Osteoblast (primary cell): Measurements from ENCODE around the gene ENOX1. TPM values are rescaled to one million over a fixed set of nuclear protein-coding genes. Genes with fewer than 3 reads are reported as not detected.
A peak's percentile ranks its signal among the peaks of the same experiment; 100 is the strongest.

Experiments
- DNase-seq: peaks from one replicate; pipeline ENCODE4 v3.0.0; 2011; ENCODE audit warnings: low spot score, mixed read lengths; ENCODE audit not compliant: insufficient read length; ENCODE audit errors: missing footprints
- H2AFZ ChIP-seq: 2 replicates; pipeline ENCODE4 v1.6.0; 2011; ENCODE audit warnings: mild to moderate bottlenecking, low read length
- H3K27ac ChIP-seq: 2 replicates; pipeline ENCODE4 v1.5.1; 2011; ENCODE audit warnings: mild to moderate bottlenecking, low read depth, low read length, moderate library complexity
- H3K27me3 ChIP-seq: 2 replicates; pipeline ENCODE4 v1.6.0; 2012; ENCODE audit warnings: mild to moderate bottlenecking, control low read depth, inconsistent platforms, low read length, moderate library complexity; ENCODE audit not compliant: insufficient read depth
- H3K36me3 ChIP-seq: 2 replicates; pipeline ENCODE4 v1.5.1; 2011; ENCODE audit warnings: mild to moderate bottlenecking, low read length, control low read depth, moderate library complexity; ENCODE audit not compliant: insufficient read depth
- H3K4me1 ChIP-seq: 2 replicates; pipeline ENCODE4 v1.5.1; 2011; ENCODE audit warnings: mild to moderate bottlenecking, low read length, control low read depth, moderate library complexity; ENCODE audit not compliant: insufficient read depth
- H3K4me2 ChIP-seq: 2 replicates; pipeline ENCODE4 v1.6.0; 2011; ENCODE audit warnings: mild to moderate bottlenecking, low read length; ENCODE audit not compliant: insufficient read depth
- H3K4me3 ChIP-seq: fragments of 200-600 bp; sonication (generic); 3 replicates; pipeline ENCODE4 v1.5.1; 2012; ENCODE audit warnings: mild to moderate bottlenecking, low read length, inconsistent platforms; ENCODE audit not compliant: insufficient read depth
- H3K79me2 ChIP-seq: 2 replicates; pipeline ENCODE4 v1.6.0; 2012; ENCODE audit warnings: mild to moderate bottlenecking, low read length, control low read depth, inconsistent platforms; ENCODE audit not compliant: insufficient read depth
- H3K9me3 ChIP-seq: 2 replicates; pipeline ENCODE4 v1.5.1; 2011; ENCODE audit warnings: low read depth, low read length, control low read depth
- H4K20me1 ChIP-seq: 2 replicates; pipeline ENCODE4 v1.6.0; 2012; ENCODE audit warnings: mild to moderate bottlenecking, low read length, control low read depth; ENCODE audit not compliant: insufficient read depth
- CTCF ChIP-seq: IDR thresholded peaks from 2 replicates; pipeline ENCODE4 v1.5.1; 2011; ENCODE audit warnings: mild to moderate bottlenecking, low read depth, low read length, moderate library complexity; ENCODE audit errors: extremely low read depth
- total RNA-seq: library from RNA; depleted of rRNA; stranded (reverse); fragments of >200 nt; gene quantifications from 2 replicates; pipeline ENCODE4 v1.2.3, GENCODE V29; 2012

The ENOX1 gene
- total RNA-seq, 1 donor, result 5.4 TPM

DNA sequence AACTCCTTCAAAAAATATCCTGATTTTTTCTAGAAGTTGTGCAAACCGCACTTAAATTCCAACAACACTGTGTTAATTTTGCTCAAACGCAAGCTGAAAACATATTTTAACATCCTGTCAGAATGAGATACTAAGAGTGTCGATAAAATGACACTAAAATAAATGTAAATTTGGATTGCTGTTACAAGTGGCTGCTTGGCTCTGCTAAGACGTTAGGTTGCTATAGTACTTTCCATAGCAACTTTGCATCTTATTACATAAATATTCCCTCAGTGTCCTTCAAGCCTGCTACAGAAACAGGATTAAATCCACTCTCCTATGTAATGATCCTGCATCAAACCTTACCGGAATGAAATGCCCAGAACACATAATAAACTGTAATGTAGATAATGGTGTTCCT lies 471.2 kb downstream of the ENOX1 start:
- DNase-seq, result no peak
- TF ChIP-seq CTCF, result no peak
- no peaks in the 10 kb centered on the region for H3K9me3 ChIP-seq
- H3K4me1 ChIP-seq, result peaks cover 11% of the 10 kb centered on the region
- H3K79me2 ChIP-seq, result no peaks in the 10 kb centered on the region
- no peaks in the 10 kb centered on the region for H4K20me1 ChIP-seq
- H3K36me3 ChIP-seq, result no peaks in the 10 kb centered on the region
- no peak overlapping the region for H3K4me3 ChIP-seq
- no peak overlapping the region for H3K27ac ChIP-seq
- H3K27me3 ChIP-seq, result no peaks in the 10 kb centered on the region
- no peak overlapping the region for H3K4me2 ChIP-seq
- H2AFZ ChIP-seq, result no peak overlapping the region

DNA sequence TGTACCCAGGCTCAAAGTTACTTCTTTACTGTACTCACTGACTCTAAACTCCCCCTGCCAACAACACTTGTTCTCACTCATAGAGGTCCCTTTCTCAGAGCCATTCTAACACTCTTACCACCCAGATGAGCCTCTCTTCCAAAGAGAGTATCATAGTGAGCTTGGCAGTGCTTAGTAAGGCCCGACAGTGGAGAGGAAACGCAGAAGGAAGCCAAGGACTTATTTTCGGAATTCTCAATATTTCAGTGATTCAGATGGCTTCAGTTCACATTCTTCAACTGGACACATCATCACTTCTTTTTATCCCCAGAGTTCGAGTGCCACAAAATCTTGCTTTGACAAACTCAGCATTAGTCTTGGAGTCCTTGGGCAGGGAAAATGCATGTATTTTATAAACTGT lies 477.5 kb downstream of the ENOX1 start:
- Histone ChIP-seq H3K27me3 (no peaks in the 10 kb centered on the region), H3K4me2 (no peak overlapping the region), H3K4me1 (peaks cover 8% of the 10 kb centered on the region), H2AFZ (peak overlapping the region; percentile 49), H4K20me1 (no peaks in the 10 kb centered on the region), H3K4me3 (no peak overlapping the region), H3K36me3 (no peaks in the 10 kb centered on the region), H3K79me2 (no peaks in the 10 kb centered on the region), H3K9me3 (no peaks in the 10 kb centered on the region), H3K27ac (no peak overlapping the region)
- TF ChIP-seq CTCF, result no peak
- DNase-seq, result no peak

DNA sequence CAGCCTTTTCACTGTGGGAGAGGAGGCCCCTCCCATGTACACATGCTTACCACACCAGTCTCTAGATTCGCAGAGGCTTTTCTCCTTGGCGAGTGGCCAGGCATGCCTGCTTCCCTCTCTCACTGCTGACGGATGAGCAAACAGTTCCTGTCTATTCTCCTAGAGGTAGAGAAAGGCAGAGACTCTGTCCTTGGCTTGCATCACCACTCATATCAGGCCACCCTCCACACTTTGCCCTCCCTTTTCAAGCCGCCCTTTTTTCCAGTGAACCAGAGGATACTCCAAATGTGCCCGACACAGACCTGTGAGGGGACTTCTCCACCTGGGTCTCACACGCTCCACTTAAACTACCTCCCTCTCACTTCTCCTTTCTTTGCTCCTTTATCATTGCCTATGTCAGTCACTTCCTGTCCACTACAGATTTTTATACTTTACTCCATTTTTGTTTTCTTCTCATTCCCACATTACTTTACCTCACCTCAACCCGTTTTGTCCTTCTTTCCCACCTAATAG lies 478.8 kb downstream of the ENOX1 start:
- no peak overlapping the region for H2AFZ ChIP-seq
- no peaks in the 10 kb centered on the region for H4K20me1 ChIP-seq
- no peaks in the 10 kb centered on the region for H3K27me3 ChIP-seq
- no peak overlapping the region for H3K27ac ChIP-seq
- peak; percentile 72 for DNase-seq
- H3K36me3 ChIP-seq, result no peaks in the 10 kb centered on the region
- peaks cover 14% of the 10 kb centered on the region for H3K4me1 ChIP-seq
- H3K4me2 ChIP-seq, result no peak overlapping the region
- no peaks in the 10 kb centered on the region for H3K79me2 ChIP-seq
- no peak for TF ChIP-seq CTCF
- H3K9me3 ChIP-seq, result no peaks in the 10 kb centered on the region
- no peak overlapping the region for H3K4me3 ChIP-seq

DNA sequence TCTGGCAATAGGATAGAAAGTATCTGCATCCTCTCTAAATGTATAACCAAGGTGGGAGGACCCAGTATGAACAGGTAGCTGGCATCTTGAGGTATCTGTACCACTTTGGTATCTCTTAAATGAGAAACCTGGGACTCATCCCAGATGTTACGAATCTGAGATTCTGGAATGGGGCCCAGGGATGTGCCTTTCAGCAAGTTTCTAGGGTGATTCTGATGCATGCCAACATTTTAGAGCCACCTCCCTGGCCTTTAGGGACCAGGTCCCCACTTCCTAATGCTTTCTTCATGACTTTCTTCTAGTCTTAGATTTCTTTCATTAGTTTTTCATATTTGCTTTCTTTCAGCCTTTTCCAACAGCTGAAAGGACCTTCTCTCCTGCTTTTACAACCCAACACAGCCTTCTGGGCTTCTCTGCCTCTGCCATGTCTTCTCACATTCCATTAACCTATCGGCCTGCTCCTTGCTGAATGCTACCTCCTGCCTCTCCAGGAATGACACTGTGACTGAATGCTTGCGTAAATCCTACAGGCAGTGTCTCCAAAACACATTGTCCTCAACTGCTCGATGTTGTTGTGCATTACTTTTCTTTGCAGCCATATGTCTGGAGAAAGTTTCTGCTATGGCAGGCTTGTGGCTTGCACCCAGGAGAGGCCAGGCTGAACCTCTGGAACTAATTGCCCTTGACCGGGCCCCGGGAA lies 479.4 kb downstream of the ENOX1 start:
- no peak overlapping the region for H2AFZ ChIP-seq
- H4K20me1 ChIP-seq, result no peaks in the 10 kb centered on the region
- TF ChIP-seq CTCF, result no peak
- DNase-seq, result no peak
- no peak overlapping the region for H3K4me2 ChIP-seq
- H3K79me2 ChIP-seq, result no peaks in the 10 kb centered on the region
- H3K27ac ChIP-seq, result no peak overlapping the region
- no peaks in the 10 kb centered on the region for H3K9me3 ChIP-seq
- H3K27me3 ChIP-seq, result no peaks in the 10 kb centered on the region
- no peak overlapping the region for H3K4me3 ChIP-seq
- peaks cover 20% of the 10 kb centered on the region for H3K4me1 ChIP-seq
- H3K36me3 ChIP-seq, result no peaks in the 10 kb centered on the region
